ENCODE results near the gene DIRAS2. TPM values are rescaled to one million over a fixed set of nuclear protein-coding genes. Genes with fewer than 3 reads are reported as not detected.

The DIRAS2 gene
- total RNA-seq, result under 1 TPM in 2 of 6 donors, not detected in 4; 0.14 to 0.34 TPM

DNA sequence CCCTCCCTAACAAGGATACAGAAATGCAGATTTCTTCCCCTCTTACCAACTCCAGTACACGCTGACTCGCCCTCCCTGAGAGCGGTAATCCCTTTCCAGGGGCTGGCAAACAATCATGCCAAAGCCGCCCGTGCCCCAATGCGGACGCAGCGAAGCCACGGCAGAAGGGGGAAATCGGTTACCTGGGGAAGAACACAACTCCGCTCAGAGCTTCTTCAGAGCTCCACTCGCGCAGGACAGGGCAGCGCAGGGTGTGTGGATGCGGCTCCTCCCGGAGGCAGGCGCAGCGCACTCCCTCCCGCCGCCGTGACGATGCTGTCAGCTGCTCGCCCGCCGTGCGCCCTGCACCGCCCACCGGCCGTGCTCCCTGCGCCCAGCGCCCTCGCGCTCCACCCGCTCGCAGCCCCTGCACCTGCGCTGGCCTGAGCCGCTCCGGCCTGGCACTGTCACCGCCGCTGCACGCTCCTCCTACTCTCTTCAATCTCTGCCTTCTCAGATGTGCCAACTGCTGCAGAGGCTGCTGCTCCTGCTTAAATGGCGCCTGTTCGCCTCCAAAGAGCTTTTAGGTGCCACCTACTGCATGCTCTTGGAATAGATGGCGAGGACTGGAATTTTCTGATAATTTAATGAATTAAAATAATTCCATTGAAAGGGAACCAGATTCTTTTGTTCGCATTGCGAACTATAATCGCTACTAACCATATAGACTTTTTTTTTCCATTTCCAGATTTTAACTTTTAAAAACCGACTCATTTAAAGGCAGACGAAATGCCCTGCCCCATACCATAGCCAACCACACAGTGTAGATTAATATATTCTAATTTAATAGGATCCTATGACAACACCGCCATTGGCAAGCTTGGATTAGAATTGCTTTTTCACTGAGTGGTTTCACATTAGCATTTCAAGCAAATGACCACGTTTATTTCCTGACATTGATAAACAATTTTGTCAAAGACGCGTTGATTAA lies at the start of gene DIRAS2:
Gene DIRAS2, minus strand, starts transcription at position 255 of the 970 bp plus-strand sequence. CDS start 28,997 bp downstream, outside the sequence.
- peak; percentile 66 to 92 for DNase-seq
- Histone ChIP-seq H3K36me3 (no peaks in the 10 kb centered on the region), H3K9me3 (no peaks in the 10 kb centered on the region), H3K27ac (no peak within 1 kb of the TSS), H3K4me3 (peak within 1 kb of the TSS in 3 of 4 donors; percentile 30 to 49 (median 45)), H3K27me3 (peaks cover 0 to 8% (median 3%) of the 10 kb centered on the region in 4 donors), H3K4me1 (peaks cover 0 to 13% (median 8%) of the 10 kb centered on the region in 4 donors)
- peak; percentile 88 to 90 for ATAC-seq (ENCODE audit: low FRiP score in 2 of 2)
- TF ChIP-seq CTCF (IDR thresholded peaks at IDR 0.05) (peak in 3 of 6 experiments; percentile 13 to 44 (median 42)), EP300 (IDR thresholded peaks at IDR 0.05) (no peak)
- WGBS, 2 donors, result 10 to 19% methylated on average over 15 to 37 of the region's 53 CpGs

- ATAC-seq (ENCODE audit: low FRiP score in 2 of 2), result no peak
- no peak for DNase-seq
- WGBS, 2 donors, result 77 to 79% methylated on average over 5 of the region's 5 CpGs
These were observed 42.1 kb upstream of the DIRAS2 start for GRCh38 chr9:90684736-90685135.

GRCh38 chr9:90684106-90684505 lies 41.5 kb upstream of the DIRAS2 start:
- no peak overlapping the region for H3K4me3 ChIP-seq
- H3K27me3 ChIP-seq, result no peaks in the 10 kb centered on the region
- WGBS, 2 donors, result 81 to 88% methylated on average over 1 of the region's 1 CpG
- H3K4me1 ChIP-seq, result no peaks in the 10 kb centered on the region
- DNase-seq, result no peak
- H3K36me3 ChIP-seq, result no peaks in the 10 kb centered on the region
- no peaks in the 10 kb centered on the region for H3K9me3 ChIP-seq
- H3K27ac ChIP-seq, result no peak overlapping the region
- TF ChIP-seq EP300 (IDR thresholded peaks at IDR 0.05), result no peak
- TF ChIP-seq CTCF (IDR thresholded peaks at IDR 0.05), result no peak
- TF ChIP-seq POLR2AphosphoS5 (IDR thresholded peaks at IDR 0.05), result no peak
- TF ChIP-seq POLR2A (IDR thresholded peaks at IDR 0.05), result no peak
- ATAC-seq (ENCODE audit: low FRiP score in 2 of 2), result no peak

More at GRCh38 chr9:90684736-90685135, 42.1 kb upstream of the DIRAS2 start:
- Histone ChIP-seq H3K9me3 (no peaks in the 10 kb centered on the region), H3K4me3 (no peak overlapping the region), H3K27me3 (no peaks in the 10 kb centered on the region), H3K27ac (no peak overlapping the region), H3K4me1 (no peaks in the 10 kb centered on the region), H3K36me3 (no peaks in the 10 kb centered on the region)
- no peak for TF ChIP-seq CTCF (IDR thresholded peaks at IDR 0.05)

- DNase-seq (no peak), ATAC-seq (ENCODE audit: low FRiP score in 2 of 2) (no peak)
- no peaks in the 10 kb centered on the region for H3K27me3 ChIP-seq
- no peaks in the 10 kb centered on the region for H3K4me1 ChIP-seq
- no peak overlapping the region for H3K27ac ChIP-seq
- H3K9me3 ChIP-seq, result no peaks in the 10 kb centered on the region
- WGBS, 2 donors, result 61 to 67% methylated on average over 6 of the region's 6 CpGs
- H3K36me3 ChIP-seq, result no peaks in the 10 kb centered on the region
- TF ChIP-seq CTCF (IDR thresholded peaks at IDR 0.05) (no peak), POLR2A (IDR thresholded peaks at IDR 0.05) (no peak), POLR2AphosphoS5 (IDR thresholded peaks at IDR 0.05) (no peak), EP300 (IDR thresholded peaks at IDR 0.05) (no peak)
- no peak overlapping the region for H3K4me3 ChIP-seq
These were observed 37.9 kb upstream of the DIRAS2 start for GRCh38 chr9:90680534-90680933.

Data from upper lobe of left lung (tissue), 6 donors.